ENCODE results near the gene MAPK4. TPM values are rescaled to one million over a fixed set of nuclear protein-coding genes. Genes with fewer than 3 reads are reported as not detected.

The MAPK4 gene
- polyA plus RNA-seq, 10 donors = 5.1 to 16.2 (median 9.8) TPM

DNA sequence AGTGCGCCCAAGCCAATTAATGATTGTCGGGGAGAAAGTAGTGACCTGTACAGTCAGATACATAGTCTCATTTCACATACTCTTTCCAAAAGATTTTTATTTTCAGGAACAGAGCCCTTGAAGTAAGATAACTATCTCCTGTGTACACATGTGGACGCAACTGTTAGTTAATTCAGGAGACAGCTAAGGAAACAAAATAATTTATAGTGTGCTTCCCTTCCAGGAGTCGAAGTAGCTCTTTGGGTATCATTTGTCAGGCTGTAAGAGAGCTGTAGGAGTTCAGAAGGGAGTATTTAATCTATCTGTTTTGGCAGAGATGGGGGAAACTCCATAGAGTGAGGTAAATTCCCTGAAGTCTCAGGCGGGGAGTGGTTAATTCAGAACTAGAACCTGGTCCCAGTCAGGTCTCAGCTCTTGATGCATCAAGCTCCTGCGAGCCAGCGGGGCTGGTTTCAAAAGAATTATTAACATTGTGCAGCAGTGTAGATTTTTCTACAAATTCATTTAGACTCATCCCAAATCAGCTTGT lies 63.0 kb downstream of the MAPK4 start:
- DNase-seq = no peak

DNA sequence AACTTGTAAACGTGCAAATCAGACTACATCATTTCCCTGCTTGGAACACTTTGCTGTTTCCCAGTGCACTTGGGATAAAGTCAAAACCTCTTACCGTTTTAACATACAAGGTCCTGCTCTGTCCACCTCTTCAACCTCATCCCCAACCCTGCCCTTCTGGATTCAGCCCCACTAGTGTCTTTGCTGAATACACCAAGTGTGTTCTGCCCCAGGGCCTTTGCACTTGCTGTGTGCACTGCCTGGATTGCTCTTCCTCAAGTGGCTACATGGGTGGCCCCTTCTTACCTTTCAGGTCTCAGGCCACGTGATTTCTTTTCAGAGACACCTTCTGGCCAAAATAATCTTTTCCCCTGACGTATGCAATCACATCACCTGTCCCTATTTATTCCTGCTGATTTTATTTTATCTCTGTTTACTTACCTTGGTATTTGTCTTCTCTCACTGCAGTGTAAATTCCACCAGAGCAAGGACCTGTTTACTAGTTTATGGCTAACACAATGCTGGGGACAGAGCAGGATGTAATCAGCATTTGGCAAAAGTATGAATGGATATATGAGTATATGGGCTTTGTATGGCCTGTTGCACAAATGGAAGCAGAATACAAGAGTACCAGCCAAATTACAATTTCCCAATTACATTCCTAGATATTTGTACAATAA lies 63.9 kb downstream of the MAPK4 start:
- no peak for DNase-seq

DNA sequence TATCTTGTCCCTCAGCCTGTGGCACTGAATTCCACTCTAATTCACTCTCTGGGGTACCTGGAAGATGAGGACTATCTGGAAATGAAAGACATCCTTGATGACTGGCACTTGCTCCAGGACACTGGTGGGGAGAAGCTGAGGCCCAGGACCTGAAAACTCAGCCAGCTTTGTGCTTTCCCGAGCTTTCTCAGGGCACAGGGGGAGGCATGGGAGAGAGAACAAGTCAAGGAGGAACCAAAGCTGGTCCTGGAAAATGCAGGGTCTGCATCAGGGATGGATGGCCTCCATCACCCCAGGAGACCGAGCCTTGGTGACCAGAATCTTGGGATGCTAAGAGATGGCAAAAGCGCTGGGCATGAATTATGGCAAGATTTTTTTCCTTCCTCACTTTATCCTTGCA lies 65.1 kb downstream of the MAPK4 start:
- no peak for DNase-seq

DNA sequence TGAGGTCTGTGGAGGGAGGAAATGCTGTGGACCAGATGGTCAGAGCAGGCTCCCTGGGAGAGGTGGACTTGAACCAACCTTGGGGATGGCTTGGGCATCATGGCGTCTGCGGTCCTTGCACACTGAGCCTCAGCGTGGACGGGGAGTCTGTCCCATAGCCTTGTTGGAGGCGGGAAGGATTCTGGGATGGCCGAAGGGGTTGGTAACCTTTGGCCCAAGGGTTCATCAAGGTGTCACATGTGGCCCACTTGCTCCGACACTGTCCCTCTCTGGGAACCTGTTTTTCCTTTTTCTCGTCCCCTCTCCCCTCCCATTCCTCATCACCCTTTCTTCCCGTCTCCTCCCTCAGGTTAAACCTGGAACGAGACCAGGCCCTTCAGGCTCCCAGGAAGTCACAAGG lies 66.4 kb downstream of the MAPK4 start:
- DNase-seq = no peak

DNA sequence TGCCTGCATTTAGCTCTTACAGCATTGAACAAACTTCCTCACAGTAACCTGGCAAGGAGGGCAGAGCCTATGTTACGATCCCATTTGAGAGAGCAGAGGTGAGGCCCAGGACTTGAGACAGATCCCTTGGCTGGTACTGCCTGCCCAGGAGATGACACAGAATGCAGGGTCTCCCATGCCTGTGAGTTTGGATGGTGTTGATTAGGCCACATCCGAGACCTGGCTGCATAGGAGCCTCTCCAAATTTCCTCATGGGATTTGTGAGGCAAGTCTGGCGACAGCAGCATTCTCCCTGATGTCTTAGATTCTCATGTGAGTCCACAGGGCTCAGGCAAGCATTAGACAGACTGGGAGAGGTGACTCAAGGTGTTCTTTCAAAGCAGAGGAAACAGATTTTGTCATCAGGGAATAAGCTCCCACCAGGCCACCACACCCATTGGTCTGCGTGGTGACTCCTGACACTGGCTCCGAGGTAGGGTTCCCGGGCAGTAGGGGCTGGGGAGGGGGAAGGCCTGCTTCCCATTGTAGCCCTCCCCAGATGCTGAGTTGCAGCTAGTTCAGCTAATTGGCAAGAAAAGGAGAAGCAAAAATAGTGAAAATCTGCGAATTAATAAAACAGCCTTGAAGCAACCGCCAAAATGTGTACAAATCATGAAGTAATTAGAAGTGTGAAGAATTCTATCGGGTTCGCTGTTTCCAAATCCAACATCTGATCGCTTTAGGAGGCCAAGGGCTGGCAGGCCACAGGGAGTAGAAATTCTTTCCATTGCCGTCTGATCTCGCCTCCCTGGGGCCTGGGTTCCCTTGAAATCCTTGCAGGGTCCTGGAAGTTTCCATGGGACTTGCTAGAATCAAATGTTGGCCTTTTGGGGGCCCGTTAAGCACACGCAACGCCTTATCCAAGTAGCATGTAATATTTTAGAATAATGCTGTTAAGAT lies 68.0 kb downstream of the MAPK4 start:
- DNase-seq = no peak

DNA sequence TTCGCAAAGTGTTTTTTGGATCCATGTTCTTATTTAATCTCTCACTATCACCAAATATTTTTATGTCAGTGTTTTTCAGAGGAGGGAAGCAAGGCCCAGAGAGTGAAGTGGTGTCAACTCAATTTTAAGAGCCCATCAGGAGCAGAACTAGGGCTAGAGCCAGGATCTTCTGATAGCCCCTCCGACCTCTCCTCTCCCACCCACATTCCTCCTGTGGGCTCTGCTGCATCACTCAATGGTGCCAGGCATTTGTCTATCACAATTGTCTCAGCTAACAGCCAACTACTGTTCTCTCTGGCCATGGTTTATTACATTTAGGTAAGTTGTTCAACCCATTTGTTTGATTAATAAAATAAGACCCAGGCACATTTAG lies 68.6 kb downstream of the MAPK4 start:
- no peak for DNase-seq

DNA sequence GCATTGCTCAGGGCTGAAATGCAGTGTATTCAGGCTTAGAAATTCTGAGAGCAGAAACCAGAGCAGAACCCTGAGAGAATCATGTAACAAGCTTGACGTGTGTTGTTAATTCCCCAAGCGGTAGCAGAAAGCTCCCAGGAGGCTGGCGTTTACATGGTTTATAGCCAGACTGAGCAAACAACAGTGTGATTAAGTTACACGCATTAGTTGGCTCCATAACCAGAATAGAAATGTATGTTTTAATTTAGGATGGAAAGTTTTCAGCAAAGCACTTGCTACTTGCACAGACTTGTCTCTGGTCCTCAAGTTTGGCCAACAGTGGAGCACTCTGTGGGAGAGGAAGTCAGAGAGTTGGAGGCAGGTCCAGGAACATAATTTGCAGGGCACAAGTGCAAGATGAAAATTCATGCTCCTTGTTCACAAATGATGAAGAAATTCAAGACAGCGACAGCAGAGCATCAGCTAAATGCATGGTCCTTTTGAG lies 69.3 kb downstream of the MAPK4 start:
- DNase-seq = peak in 1 of 3 donors; percentile 9

DNA sequence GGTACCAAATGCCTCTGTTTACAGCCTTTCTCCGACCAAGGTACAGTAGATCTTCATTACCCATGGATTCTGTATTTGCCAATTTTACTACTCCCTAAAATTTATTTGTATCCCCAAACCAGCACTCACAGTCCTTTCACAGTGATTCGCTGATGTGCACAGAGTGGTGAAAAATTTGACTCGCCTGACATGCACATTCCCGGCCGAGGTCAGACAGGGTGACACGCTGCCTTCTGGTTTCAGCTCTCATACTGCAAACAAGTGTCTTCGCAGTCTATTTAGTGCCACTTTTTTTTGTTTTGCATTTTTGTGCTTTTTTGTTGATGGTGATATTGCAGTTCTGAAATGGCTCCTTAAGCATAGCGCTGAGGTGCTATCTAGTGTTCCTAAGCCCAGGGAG lies 71.0 kb downstream of the MAPK4 start:
- DNase-seq = no peak

DNA sequence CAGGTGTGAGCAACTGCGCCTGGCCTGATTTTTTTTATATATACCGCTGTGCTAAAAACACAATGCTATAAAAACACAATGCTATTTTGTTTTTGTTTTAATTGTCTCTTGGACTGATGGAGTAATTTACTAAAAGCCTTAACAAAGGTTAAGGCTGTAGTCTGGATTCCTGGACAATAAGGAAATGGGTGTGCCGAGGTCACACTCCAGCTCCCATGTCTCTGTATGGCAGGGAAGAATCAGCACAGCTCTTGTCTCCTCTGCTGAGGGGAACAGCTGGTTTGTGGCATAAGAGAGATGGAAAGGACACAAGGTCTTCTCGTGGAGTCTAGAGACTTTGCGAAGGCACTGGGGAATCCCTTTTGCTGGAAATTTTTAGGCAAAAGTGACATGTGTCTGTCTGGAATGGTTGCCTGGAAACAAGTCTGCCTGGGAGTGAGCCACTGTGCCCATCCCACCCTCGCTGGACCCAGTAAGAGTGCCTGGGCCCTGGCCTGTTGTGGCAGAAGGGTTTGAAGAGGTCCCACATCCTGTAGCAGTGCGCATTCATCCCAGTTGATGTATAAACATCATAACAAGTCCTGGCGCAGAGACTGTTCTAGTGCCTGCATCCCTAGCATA lies 73.1 kb downstream of the MAPK4 start:
- DNase-seq = no peak

DNA sequence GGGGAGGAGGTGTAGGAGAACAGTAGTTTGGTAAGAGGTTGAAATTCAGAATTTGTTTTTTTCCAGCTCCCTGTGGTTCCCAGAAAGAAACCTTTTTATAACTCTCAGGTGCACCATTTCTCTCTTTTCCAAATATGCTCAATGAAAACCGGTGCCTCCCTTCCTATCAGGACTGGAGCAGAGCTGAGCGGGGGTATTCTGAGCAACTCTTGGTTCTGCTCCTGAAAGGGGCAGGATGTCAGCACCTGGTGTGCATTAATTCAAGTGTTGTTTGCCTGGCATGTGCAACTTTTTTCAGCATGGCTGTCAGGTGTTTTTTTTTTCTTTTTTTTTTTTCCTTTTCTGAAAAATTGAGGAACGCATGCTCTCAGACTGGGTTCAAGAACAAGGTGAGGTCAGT lies 74.1 kb downstream of the MAPK4 start:
- no peak for DNase-seq

DNA sequence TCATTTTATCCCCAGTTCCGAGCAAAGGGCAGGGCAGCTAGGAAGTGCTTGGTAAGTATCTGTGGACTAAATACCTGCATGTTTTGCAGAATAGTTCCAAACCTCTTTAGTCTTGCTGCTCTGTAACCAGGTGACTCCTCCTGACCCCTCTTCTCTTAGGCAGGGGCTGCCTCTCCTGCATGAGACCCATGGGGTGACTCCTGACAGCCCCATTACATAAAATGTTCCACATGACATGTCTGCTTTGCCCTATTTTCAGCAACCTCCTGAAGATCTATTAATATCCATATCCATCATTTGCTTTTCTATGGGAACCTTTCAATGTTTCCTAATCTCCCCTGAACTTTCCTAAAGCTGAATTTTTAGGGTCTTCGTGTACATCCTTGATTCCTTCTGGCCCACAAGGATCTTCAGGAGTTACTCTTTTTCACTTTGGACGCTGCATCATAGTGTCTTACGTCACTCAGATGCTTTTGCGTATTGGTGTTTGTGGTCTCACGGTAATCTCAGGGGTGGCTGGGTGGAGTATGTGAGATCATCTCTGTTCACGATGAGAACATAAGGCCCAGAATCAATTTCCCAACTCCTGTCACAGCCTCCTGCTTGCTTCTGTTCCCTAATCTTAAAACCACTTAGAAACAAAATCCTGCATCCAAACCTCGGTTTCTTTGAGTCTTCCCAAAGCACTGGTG lies 76.6 kb downstream of the MAPK4 start:
- DNase-seq = no peak

DNA sequence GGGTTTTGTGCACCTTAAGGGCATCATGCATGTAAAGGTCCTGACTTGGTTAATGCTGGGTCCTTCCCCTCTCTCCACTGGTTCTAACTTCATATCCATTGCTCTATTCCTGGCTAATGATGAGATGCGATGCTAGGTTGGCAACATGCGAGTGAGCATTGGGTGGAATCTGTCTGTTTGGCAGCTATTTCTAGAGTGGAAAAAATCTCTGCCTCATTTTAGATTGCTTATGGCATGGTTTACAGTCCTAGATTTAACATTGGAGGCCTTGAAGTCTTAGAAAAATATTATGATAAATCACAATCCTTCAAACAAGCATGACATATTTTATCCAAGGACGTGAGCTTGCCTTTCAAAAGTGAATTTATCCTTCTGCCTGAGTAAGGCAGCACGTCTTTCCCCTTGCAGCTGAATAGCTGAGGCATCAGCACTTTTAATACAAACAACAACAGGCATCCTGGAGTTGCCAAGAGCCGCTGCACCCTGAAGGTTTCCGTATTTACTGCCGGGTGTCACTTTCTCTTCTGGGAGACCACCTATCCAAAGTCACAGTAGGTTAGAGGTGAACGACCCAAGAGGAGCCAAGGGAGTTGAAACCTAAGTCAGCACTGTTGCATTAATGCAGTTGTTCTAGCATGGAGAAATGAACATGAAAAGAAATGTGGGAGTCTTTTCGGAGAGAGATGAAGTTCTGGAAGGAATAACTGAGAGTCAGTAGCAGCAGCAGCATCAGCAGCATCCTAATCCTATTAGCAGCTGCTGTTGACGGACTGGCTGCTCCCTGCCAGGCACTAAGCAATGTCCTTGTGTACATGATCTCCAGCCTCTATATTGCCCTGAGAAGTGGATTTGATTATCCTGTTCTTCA lies 78.4 kb downstream of the MAPK4 start:
- no peak for DNase-seq

DNA sequence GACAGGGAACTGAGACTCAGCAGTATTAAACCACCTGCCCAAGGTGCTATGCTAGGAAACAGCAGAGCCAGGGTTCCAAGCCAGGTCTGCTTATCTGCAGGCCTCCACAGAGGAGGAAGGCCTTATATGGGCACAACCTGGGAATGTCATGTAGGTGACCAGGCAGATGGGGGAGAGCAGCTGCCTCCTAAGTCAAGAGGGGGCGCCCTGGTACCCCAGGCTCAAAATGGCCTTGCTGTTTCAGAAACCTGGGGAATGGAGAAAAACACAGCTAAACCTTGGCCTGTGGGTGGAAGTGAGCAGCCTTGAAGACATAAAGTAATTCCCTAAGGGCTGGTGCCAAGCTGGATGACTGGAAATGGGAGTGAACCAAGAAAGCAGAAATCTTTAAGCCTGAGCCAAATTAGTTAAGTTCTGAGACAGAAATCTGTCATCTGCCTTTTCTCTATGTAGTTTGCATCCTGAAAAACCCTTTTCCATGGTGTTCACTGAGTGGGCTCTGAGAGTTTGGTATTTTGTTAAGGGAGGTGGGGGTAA lies 79.1 kb downstream of the MAPK4 start:
- DNase-seq = no peak

DNA sequence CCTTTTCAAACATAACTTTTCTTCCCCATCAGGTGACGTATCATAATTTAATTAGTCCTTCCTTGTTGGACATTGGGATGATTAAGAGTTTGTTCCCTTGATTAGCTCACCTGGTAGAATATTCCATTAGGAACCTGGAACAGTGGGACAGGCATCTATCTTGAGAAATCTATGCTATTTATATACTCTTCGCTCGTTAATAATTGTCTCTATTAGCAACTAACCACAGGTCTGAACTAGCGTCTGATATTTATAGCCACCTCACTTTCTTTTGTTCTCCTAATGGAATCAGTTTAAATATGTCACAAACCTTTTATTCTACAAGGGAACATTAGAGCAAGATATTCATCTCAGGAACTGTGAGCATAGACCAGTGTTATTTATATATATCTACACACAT lies 79.8 kb downstream of the MAPK4 start:
- DNase-seq = no peak

DNA sequence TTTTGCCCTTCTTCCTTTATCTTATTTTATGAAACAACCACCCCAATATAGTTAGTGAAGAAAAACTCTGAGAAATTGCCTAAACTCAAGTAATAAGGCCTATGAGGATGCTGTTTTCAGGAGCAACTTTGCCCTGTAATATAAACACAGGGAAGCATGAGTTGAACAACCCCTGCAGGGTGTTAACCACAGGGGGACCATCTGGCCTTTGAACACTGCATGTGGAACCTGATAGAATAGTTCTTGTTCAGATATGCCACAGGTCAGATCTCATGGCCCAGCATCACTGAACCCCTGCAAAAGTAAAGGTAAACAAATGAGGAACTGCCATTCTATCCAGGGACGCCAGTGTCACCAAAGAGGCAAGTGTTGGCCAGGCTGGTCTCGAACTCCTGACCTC lies 82.6 kb downstream of the MAPK4 start:
- DNase-seq = no peak

DNA sequence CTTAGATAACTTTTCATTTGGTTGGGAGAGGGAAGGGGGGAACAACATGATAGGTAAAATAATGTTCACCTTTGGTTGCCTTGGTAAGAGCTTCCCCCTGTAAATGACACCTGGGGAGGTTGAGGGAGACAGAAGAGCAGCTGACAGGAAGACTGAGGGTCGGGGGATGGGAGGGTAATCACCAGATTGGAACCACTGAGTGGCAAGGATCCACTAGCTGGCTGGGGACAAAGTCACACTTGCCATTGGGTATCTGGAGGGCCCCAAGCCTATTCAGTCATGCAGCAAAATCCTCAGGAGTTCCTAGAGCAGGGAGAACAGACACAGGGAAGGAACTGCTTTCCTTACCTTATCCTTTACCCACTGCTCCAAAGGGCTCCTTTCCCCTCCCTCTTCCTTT lies 84.3 kb downstream of the MAPK4 start:
- no peak for DNase-seq

DNA sequence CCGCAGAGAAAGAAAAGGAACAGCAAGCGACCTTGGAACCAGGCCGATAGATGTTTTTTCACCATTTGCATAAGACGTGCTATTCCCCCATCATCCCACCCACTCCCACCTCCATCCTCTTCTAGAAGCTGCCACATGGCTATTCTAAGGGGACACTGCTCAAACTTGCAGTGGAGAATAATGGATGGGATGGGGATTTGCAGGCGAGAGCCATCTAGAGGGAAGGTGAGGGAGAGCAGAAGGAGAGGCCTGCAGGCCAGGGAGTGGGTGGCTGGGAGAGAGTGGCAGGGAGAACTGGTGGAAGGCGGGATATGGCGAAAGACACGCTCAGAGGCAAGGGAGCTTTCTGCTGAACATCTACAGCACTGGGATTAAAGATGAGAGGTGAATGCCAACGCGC lies 84.9 kb downstream of the MAPK4 start:
- no peak for DNase-seq

DNA sequence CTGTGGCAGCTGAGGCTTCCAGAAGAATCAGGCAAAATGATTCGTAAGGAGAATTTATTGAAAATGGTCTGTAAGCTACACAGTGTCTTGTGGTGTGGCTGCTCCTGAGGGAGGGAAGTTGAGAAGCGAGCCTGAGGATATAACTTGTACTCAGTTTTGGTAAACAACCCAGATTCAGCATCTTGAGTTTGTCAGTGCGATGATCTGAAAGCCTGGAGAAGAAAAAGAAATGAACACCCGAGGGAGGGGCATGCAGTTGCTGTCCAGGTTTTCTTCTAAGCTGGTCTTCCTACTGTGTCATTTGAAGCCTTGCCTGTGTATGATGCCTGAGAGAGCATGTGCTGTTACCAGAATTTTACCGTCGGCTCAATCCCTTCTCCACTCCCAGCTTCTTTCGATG lies 87.3 kb downstream of the MAPK4 start:
- no peak for DNase-seq

DNA sequence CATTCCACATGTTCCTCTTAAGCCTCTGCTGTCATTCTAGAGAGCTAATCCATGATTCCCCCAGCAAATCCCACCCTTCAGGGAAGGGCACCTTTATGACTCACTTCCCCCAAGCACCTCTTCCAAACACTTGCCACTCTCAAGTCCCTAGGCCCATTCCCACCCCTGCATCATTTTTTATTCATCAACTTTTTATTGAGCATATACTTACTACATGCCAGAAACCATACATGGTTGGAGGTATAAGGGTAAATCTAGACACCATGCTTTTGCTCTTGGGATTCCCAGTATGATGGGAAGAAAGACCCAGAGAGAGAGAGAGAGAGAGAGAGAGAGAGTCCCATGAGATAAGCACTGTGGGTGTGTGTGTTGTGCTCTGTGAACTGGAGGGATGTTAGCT lies 87.9 kb downstream of the MAPK4 start:
- no peak for DNase-seq

DNA sequence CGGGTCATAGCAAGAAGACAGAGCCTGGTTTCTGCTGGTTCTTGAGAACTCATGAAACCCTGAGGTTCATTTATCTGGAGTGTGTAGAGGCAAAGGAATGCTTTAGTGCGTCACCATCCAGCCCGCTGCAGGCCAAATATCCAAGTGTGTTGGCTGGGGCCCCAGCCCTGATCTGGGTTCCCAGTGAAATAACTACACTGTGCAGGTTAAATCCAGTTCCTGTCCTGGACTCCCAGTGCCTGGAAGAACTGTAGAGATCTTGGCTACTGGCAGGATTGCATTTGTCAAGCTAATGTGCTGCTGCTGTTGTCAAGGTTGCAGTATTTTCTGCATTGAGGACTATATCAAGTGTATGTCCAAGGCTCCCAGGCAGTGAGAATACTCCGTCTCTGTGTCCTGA lies 89.9 kb downstream of the MAPK4 start:
- peak in 2 of 3 donors; percentile 59 to 62 for DNase-seq

DNA sequence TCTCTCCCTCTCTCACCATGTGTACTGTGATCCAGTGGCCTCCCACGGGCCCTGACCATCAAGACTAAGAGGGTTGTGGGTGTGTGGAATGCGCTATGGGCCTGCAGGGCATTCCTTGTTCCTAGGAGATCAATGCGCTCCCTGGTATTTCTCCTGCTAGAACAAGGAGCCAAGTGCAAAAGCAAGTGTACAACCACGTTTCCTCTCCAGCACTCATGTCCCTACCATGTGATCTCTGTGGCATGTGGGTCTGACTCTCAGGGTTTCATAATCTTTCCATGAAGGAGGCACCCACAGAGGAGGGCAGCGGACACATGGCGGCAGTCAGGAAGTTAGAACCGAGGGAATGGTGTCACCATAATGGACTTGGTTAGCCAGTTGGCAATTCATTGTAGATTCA lies 91.4 kb downstream of the MAPK4 start:
- DNase-seq = no peak

Measured in muscle of back (tissue), 11 donors.